DND-41 (cell line): ENCODE results near the gene TNNI3K.

Experiments
- ATAC-seq: fragments of 200-7000 bp; cut with Tn5 transposase; 3 replicates; pipeline ENCODE4 v1.9.1; 2021; ENCODE audit warnings: low read depth; ENCODE audit not compliant: insufficient read depth
- DNase-seq: peaks from one replicate; pipeline ENCODE4 v3.0.0-alpha.2; 2020
- H2AFZ ChIP-seq: 2 replicates; pipeline ENCODE4 v1.6.0; 2012; ENCODE audit warnings: low read depth, low read length
- H3K27ac ChIP-seq: 2 replicates; pipeline ENCODE4 v1.5.1; 2012; ENCODE audit warnings: low read length, inconsistent platforms
- H3K27me3 ChIP-seq: fragments of 200-600 bp; sonication (generic); 2 replicates; pipeline ENCODE4 v1.6.0; 2012; ENCODE audit warnings: low read length, mild to moderate bottlenecking, inconsistent platforms; ENCODE audit not compliant: insufficient read depth, poor library complexity
- H3K36me3 ChIP-seq: 2 replicates; pipeline ENCODE4 v1.5.1; 2012; ENCODE audit warnings: low read length, inconsistent platforms; ENCODE audit not compliant: insufficient read depth
- H3K4me1 ChIP-seq: 2 replicates; pipeline ENCODE4 v1.5.1; 2012; ENCODE audit warnings: mild to moderate bottlenecking, low read length; ENCODE audit not compliant: insufficient read depth
- H3K4me2 ChIP-seq: 2 replicates; pipeline ENCODE4 v1.6.0; 2012; ENCODE audit warnings: mild to moderate bottlenecking, moderate library complexity, low read length, inconsistent platforms; ENCODE audit not compliant: insufficient read depth
- H3K4me3 ChIP-seq, 2 experiments: fragments of 200-600 bp in 1 of 2; shearing (Covaris generic) in 1 of 2; 2 replicates each; pipeline ENCODE4 v1.5.1; 2012 to 2016; ENCODE audit warnings: inconsistent platforms in 2 of 2, low read length in 2 of 2, mild to moderate bottlenecking in 2 of 2, low read depth in 1 of 2, moderate library complexity in 1 of 2
- H3K79me2 ChIP-seq: 2 replicates; pipeline ENCODE4 v1.6.0; 2012; ENCODE audit warnings: low read length, inconsistent platforms; ENCODE audit not compliant: insufficient read depth
- H3K9ac ChIP-seq: 2 replicates; pipeline ENCODE4 v1.6.0; 2012; ENCODE audit warnings: low read depth, mild to moderate bottlenecking, inconsistent platforms, low read length, moderate library complexity
- H3K9me3 ChIP-seq: 2 replicates; pipeline ENCODE4 v1.5.1; 2012; ENCODE audit warnings: low read length, moderate library complexity, mild to moderate bottlenecking, inconsistent platforms; ENCODE audit not compliant: insufficient read depth, severe bottlenecking
- H4K20me1 ChIP-seq: 2 replicates; pipeline ENCODE4 v1.6.0; 2012; ENCODE audit warnings: low read length; ENCODE audit not compliant: insufficient read depth
- CTCF ChIP-seq: IDR thresholded peaks from 2 replicates; pipeline ENCODE4 v1.5.1; 2012; ENCODE audit warnings: borderline replicate concordance, low read length, moderate library complexity, mild to moderate bottlenecking; ENCODE audit not compliant: poor library complexity, severe bottlenecking; ENCODE audit errors: extremely low read depth
- EZH2 ChIP-seq: IDR thresholded peaks from 3 replicates; pipeline ENCODE4 v1.6.1; 2012; ENCODE audit warnings: borderline replicate concordance, low read depth, mild to moderate bottlenecking, moderate library complexity, low read length, inconsistent platforms; ENCODE audit not compliant: severe bottlenecking

TNNI3K gene

GRCh38 chr1:74481607-74482006, 246.4 kb downstream of the TNNI3K start:
- no peaks in the 10 kb centered on the region for H3K9me3 ChIP-seq
- H3K4me1 ChIP-seq: no peaks in the 10 kb centered on the region
- H3K27ac ChIP-seq: no peak overlapping the region
- no peaks in the 10 kb centered on the region for H3K79me2 ChIP-seq
- H2AFZ ChIP-seq: no peak overlapping the region
- no peak overlapping the region for H3K9ac ChIP-seq
- H3K27me3 ChIP-seq: no peaks in the 10 kb centered on the region
- no peak overlapping the region for H3K4me3 ChIP-seq
- H3K36me3 ChIP-seq: no peaks in the 10 kb centered on the region
- ATAC-seq (no peak), DNase-seq (no peak)
- no peaks in the 10 kb centered on the region for H4K20me1 ChIP-seq
- H3K4me2 ChIP-seq: no peak overlapping the region
- TF ChIP-seq EZH2: no peak
- no peak for TF ChIP-seq CTCF

GRCh38 chr1:74485622-74486021, 250.4 kb downstream of the TNNI3K start:
- no peak for DNase-seq
- Histone ChIP-seq H3K79me2 (no peaks in the 10 kb centered on the region), H3K4me1 (no peaks in the 10 kb centered on the region), H3K4me3 (no peak overlapping the region), H4K20me1 (no peaks in the 10 kb centered on the region), H3K27me3 (no peaks in the 10 kb centered on the region), H3K27ac (no peak overlapping the region), H2AFZ (no peak overlapping the region), H3K9me3 (no peaks in the 10 kb centered on the region), H3K4me2 (no peak overlapping the region), H3K9ac (no peak overlapping the region), H3K36me3 (no peaks in the 10 kb centered on the region)
- ATAC-seq: no peak
- TF ChIP-seq EZH2: no peak
- TF ChIP-seq CTCF: no peak

GRCh38 chr1:74486036-74486435, 250.8 kb downstream of the TNNI3K start:
- Histone ChIP-seq H3K9me3 (no peaks in the 10 kb centered on the region), H3K36me3 (no peaks in the 10 kb centered on the region), H4K20me1 (no peaks in the 10 kb centered on the region), H3K4me3 (no peak overlapping the region), H3K4me2 (no peak overlapping the region), H3K4me1 (no peaks in the 10 kb centered on the region), H3K27me3 (no peaks in the 10 kb centered on the region), H3K9ac (no peak overlapping the region), H2AFZ (no peak overlapping the region), H3K79me2 (no peaks in the 10 kb centered on the region), H3K27ac (no peak overlapping the region)
- TF ChIP-seq EZH2 (no peak), CTCF (no peak)
- no peak for DNase-seq
- no peak for ATAC-seq

- Histone ChIP-seq H3K9ac (no peak overlapping the region), H3K79me2 (no peaks in the 10 kb centered on the region), H4K20me1 (no peaks in the 10 kb centered on the region), H3K9me3 (no peaks in the 10 kb centered on the region), H3K4me1 (no peaks in the 10 kb centered on the region), H3K4me3 (no peak overlapping the region), H3K36me3 (no peaks in the 10 kb centered on the region), H3K27me3 (no peaks in the 10 kb centered on the region), H3K4me2 (no peak overlapping the region), H3K27ac (no peak overlapping the region), H2AFZ (no peak overlapping the region)
- TF ChIP-seq EZH2 (no peak), CTCF (no peak)
- DNase-seq: no peak
- no peak for ATAC-seq
Measured at GRCh38 chr1:74496669-74497068, 261.5 kb downstream of the TNNI3K start.
